GM23338 (cell line): ENCODE measurements around the gene MSANTD4. TPM values are rescaled to one million over a fixed set of nuclear protein-coding genes. Genes with fewer than 3 reads are reported as not detected.
A peak's percentile ranks its signal among the peaks of the same experiment; 100 is the strongest.

Experiments
- ATAC-seq: fragments of 200-7000 bp; cut with Tn5 transposase; 3 replicates; pipeline ENCODE4 v1.9.1; 2020
- DNase-seq: peaks from one replicate; pipeline ENCODE4 v3.0.0-alpha.2; 2015; ENCODE audit warnings: low spot score
- H2AFZ ChIP-seq: fragments of 200-600 bp; sonication (generic); 2 replicates; pipeline ENCODE4 v1.8.0; 2016; ENCODE audit warnings: antibody characterized with exemption, mild to moderate bottlenecking, moderate library complexity
- H3F3A ChIP-seq: fragments of 200-600 bp; sonication (generic); replicated peaks from 2 replicates; pipeline ENCODE4 v1.8.0; 2017; ENCODE audit warnings: antibody characterized with exemption, mixed run types, low read depth
- H3K27ac ChIP-seq: fragments of 200-600 bp; sonication (generic); 2 replicates; pipeline ENCODE4 v1.6.1; 2016; ENCODE audit warnings: low read depth
- H3K27me3 ChIP-seq: fragments of 200-600 bp; sonication (generic); 2 replicates; pipeline ENCODE4 v1.8.0; 2016; ENCODE audit warnings: mild to moderate bottlenecking, mixed run types, moderate library complexity; ENCODE audit not compliant: insufficient read depth
- H3K36me3 ChIP-seq: fragments of 200-600 bp; sonication (generic); 2 replicates; pipeline ENCODE4 v1.8.0; 2016; ENCODE audit warnings: mild to moderate bottlenecking; ENCODE audit not compliant: insufficient read depth
- H3K4me1 ChIP-seq: fragments of 200-600 bp; sonication (generic); 2 replicates; pipeline ENCODE4 v1.8.0; 2016; ENCODE audit warnings: mild to moderate bottlenecking, moderate library complexity; ENCODE audit not compliant: insufficient read depth
- H3K4me2 ChIP-seq: fragments of 200-600 bp; sonication (generic); 2 replicates; pipeline ENCODE4 v1.7.1; 2017; ENCODE audit warnings: mixed run types
- H3K4me3 ChIP-seq: fragments of 200-600 bp; sonication (generic); 2 replicates; pipeline ENCODE4 v1.6.1; 2016; ENCODE audit warnings: mixed run types
- H3K79me2 ChIP-seq: fragments of 200-600 bp; sonication (generic); replicated peaks from 2 replicates; pipeline ENCODE4 v1.8.0; 2017; ENCODE audit warnings: mild to moderate bottlenecking; ENCODE audit not compliant: insufficient read depth
- H3K9me2 ChIP-seq: fragments of 200-600 bp; sonication (generic); 2 replicates; pipeline ENCODE4 v1.8.0; 2017; ENCODE audit not compliant: insufficient read depth
- H4K20me1 ChIP-seq: fragments of 200-600 bp; sonication (generic); replicated peaks from 2 replicates; pipeline ENCODE4 v1.8.0; 2017; ENCODE audit warnings: mild to moderate bottlenecking; ENCODE audit not compliant: insufficient read depth
- H3K27ac Mint-ChIP-seq: 2 replicates; pipeline ENCODE4 v1.8.0; 2020; ENCODE audit warnings: inconsistent platforms, mild to moderate bottlenecking, moderate library complexity, mixed read lengths
- H3K27me3 Mint-ChIP-seq: 3 replicates; pipeline ENCODE4 v1.8.0; 2022; ENCODE audit warnings: low read depth, mild to moderate bottlenecking, moderate library complexity, mixed read lengths, inconsistent platforms; ENCODE audit not compliant: insufficient read depth, poor library complexity
- H3K36me3 Mint-ChIP-seq: 3 replicates; pipeline ENCODE4 v1.8.0; 2021; ENCODE audit warnings: low read depth, mild to moderate bottlenecking, inconsistent platforms, moderate library complexity, mixed read lengths
- H3K4me1 Mint-ChIP-seq: 3 replicates; pipeline ENCODE4 v1.8.0; 2020; ENCODE audit warnings: mild to moderate bottlenecking, inconsistent platforms, mixed read lengths
- H3K4me3 Mint-ChIP-seq: 3 replicates; pipeline ENCODE4 v1.8.0; 2021; ENCODE audit warnings: moderate library complexity, mild to moderate bottlenecking, inconsistent platforms, mixed read lengths
- H3K9me3 Mint-ChIP-seq: 3 replicates; pipeline ENCODE4 v1.8.0; 2020; ENCODE audit warnings: moderate library complexity, mild to moderate bottlenecking, inconsistent platforms, mixed read lengths
- CREB1 ChIP-seq: fragments of 250-450 bp; sonication (Bioruptor Pico); IDR thresholded peaks from 2 replicates; pipeline ENCODE4 v1.5.0; 2020; ENCODE audit warnings: low read depth, mild to moderate bottlenecking, moderate library complexity
- CTCF ChIP-seq, 2 experiments: fragments of 200-600 bp in 1 of 2; sonication (generic) in 1 of 2; conservative IDR thresholded peaks; 2 replicates each; pipeline versions ENCODE4 v1.5.1 to v1.6.1; 2016 to 2017; ENCODE audit warnings: antibody characterized with exemption in 2 of 2, low read depth in 2 of 2, mild to moderate bottlenecking in 2 of 2, moderate library complexity in 1 of 2
- ETS1 ChIP-seq: IDR thresholded peaks from 2 replicates; pipeline ENCODE4 v1.6.1; 2016; ENCODE audit warnings: antibody characterized with exemption
- EZH2 ChIP-seq: fragments of 200-600 bp; sonication (generic); IDR thresholded peaks from one replicate; pipeline ENCODE4 v1.8.0; 2017; ENCODE audit warnings: antibody characterized with exemption, mild to moderate bottlenecking, low read depth; ENCODE audit not compliant: unreplicated experiment
- EZH2phosphoT487 ChIP-seq: fragments of 200-600 bp; sonication (generic); IDR thresholded peaks from one replicate; pipeline ENCODE4 v1.8.1; 2018; ENCODE audit warnings: antibody characterized with exemption; ENCODE audit not compliant: unreplicated experiment
- JUNB ChIP-seq: IDR thresholded peaks from one replicate; pipeline ENCODE4 v1.6.1; 2016; ENCODE audit warnings: antibody characterized with exemption; ENCODE audit not compliant: unreplicated experiment
- NANOG ChIP-seq: IDR thresholded peaks from 2 replicates; pipeline ENCODE4 v1.6.1; 2016; ENCODE audit warnings: antibody characterized with exemption, borderline replicate concordance
- POLR2AphosphoS5 ChIP-seq: IDR thresholded peaks from 2 replicates; pipeline ENCODE4 v1.6.1; 2016; ENCODE audit warnings: antibody characterized with exemption, low read depth
- REST ChIP-seq: IDR thresholded peaks from one replicate; pipeline ENCODE4 v1.6.1; 2018; ENCODE audit warnings: antibody characterized with exemption; ENCODE audit not compliant: unreplicated experiment
- STAT1 ChIP-seq: IDR thresholded peaks from one replicate; pipeline ENCODE4 v1.6.1; 2016; ENCODE audit warnings: antibody characterized with exemption; ENCODE audit not compliant: unreplicated experiment
- ZNF114 ChIP-seq: fragments of 250-450 bp; sonication (Bioruptor Pico); IDR thresholded peaks from 2 replicates; pipeline ENCODE4 v1.5.0; 2020; ENCODE audit warnings: mild to moderate bottlenecking, moderate library complexity
- ZNF331 ChIP-seq: fragments of 250-450 bp; sonication (Bioruptor Pico); IDR thresholded peaks from 2 replicates; pipeline ENCODE4 v1.5.0; 2020; ENCODE audit warnings: low read depth, mild to moderate bottlenecking, moderate library complexity
- ZNF462 ChIP-seq: fragments of 250-450 bp; sonication (Bioruptor Pico); IDR thresholded peaks from 2 replicates; pipeline ENCODE4 v1.5.0; 2020; ENCODE audit warnings: mild to moderate bottlenecking, moderate library complexity
- polyA plus RNA-seq: library from polyadenylated mRNA; unstranded; fragments of >200 nt; fragmentation: Nextera tagmentation; extraction: Ambion mirVana; gene quantifications from 2 replicates; pipeline ENCODE4 v1.2.1, GENCODE V29; 2016
- total RNA-seq: library from RNA; depleted of rRNA; stranded (reverse); fragments of >200 nt; shearing (Covaris generic); gene quantifications from 2 replicates; pipeline ENCODE4 v1.2.3, GENCODE V29; 2014

The MSANTD4 gene
- total and polyA plus RNA-seq, 2 experiments from 2014 or later, result 13.2 to 31.1 TPM

GRCh38 chr11:105989124-105989523 lies 32.9 kb downstream of the MSANTD4 start:
- no peak for TF ChIP-seq EZH2phosphoT487
- TF ChIP-seq REST, result no peak
- TF ChIP-seq NANOG, result no peak
- TF ChIP-seq ZNF462 (CRISPR knock-in tag), result no peak
- TF ChIP-seq ZNF114, result no peak
- no peak for TF ChIP-seq ZNF331 (CRISPR knock-in tag)
- no peak for TF ChIP-seq CREB1
- no peak for TF ChIP-seq POLR2AphosphoS5
- TF ChIP-seq CTCF (conservative IDR thresholded peaks at IDR 0.05; ENCODE audit: low read depth in 2 of 2), result no peak
- TF ChIP-seq STAT1, result no peak
- no peak for TF ChIP-seq EZH2
- TF ChIP-seq JUNB, result no peak
- TF ChIP-seq ETS1, result no peak
- H3K79me2 ChIP-seq, result no peaks in the 10 kb centered on the region
- H3K9me2 ChIP-seq, result no peaks in the 10 kb centered on the region
- Mint-ChIP-seq H3K9me3 (no peaks in the 10 kb centered on the region), H3K27me3 (no peaks in the 10 kb centered on the region), H3K36me3 (peaks cover 10% of the 10 kb centered on the region), H3K27ac (no peak overlapping the region), H3K4me3 (no peak overlapping the region), H3K4me1 (peaks cover 16% of the 10 kb centered on the region)
- H3F3A ChIP-seq, result no peaks in the 10 kb centered on the region
- no peak overlapping the region for H3K27ac ChIP-seq
- peak overlapping the region; percentile 40 for H3K4me2 ChIP-seq
- no peaks in the 10 kb centered on the region for H4K20me1 ChIP-seq
- H3K27me3 ChIP-seq, result no peaks in the 10 kb centered on the region
- H3K36me3 ChIP-seq, result no peaks in the 10 kb centered on the region; the same call in 1 of the 2 replicates
- no peak overlapping the region for H3K4me3 ChIP-seq
- ATAC-seq, result no peak
- peaks cover 15% of the 10 kb centered on the region for H3K4me1 ChIP-seq
- no peak overlapping the region for H2AFZ ChIP-seq
- no peak for DNase-seq
